Effector memory CD4-positive, alpha-beta T cell (primary cell): ENCODE measurements around the gene GPC6.

Experiments used
- DNase-seq, 3 donors: peaks; one replicate each; pipeline ENCODE4 v3.0.0-alpha.2; 2020
- H3K27ac ChIP-seq: 2 replicates; pipeline ENCODE4 v1.7.0; 2013; ENCODE audit warnings: mild to moderate bottlenecking, low read length, moderate library complexity; ENCODE audit not compliant: insufficient read depth, poor library complexity, severe bottlenecking
- H3K27me3 ChIP-seq: replicated peaks from 2 replicates; pipeline ENCODE4 v1.7.0; 2013; ENCODE audit warnings: mild to moderate bottlenecking, low read length; ENCODE audit not compliant: insufficient read depth, control insufficient read depth, poor library complexity, severe bottlenecking
- H3K36me3 ChIP-seq: 2 replicates; pipeline ENCODE4 v1.7.0; 2013; ENCODE audit warnings: mild to moderate bottlenecking, low read length, moderate library complexity; ENCODE audit not compliant: control insufficient read depth, insufficient read depth
- H3K4me1 ChIP-seq: 2 replicates; pipeline ENCODE4 v1.7.0; 2013; ENCODE audit warnings: low read length, mild to moderate bottlenecking; ENCODE audit not compliant: control insufficient read depth, insufficient read depth, poor library complexity, severe bottlenecking
- H3K4me3 ChIP-seq: 2 replicates; pipeline ENCODE4 v1.7.0; 2013; ENCODE audit warnings: low read length, low read depth, mild to moderate bottlenecking; ENCODE audit not compliant: insufficient read depth, poor library complexity, severe bottlenecking
- H3K9me3 ChIP-seq: 2 replicates; pipeline ENCODE4 v1.7.0; 2013; ENCODE audit warnings: mild to moderate bottlenecking, low read length, moderate library complexity; ENCODE audit not compliant: control insufficient read depth

The GPC6 gene

DNA sequence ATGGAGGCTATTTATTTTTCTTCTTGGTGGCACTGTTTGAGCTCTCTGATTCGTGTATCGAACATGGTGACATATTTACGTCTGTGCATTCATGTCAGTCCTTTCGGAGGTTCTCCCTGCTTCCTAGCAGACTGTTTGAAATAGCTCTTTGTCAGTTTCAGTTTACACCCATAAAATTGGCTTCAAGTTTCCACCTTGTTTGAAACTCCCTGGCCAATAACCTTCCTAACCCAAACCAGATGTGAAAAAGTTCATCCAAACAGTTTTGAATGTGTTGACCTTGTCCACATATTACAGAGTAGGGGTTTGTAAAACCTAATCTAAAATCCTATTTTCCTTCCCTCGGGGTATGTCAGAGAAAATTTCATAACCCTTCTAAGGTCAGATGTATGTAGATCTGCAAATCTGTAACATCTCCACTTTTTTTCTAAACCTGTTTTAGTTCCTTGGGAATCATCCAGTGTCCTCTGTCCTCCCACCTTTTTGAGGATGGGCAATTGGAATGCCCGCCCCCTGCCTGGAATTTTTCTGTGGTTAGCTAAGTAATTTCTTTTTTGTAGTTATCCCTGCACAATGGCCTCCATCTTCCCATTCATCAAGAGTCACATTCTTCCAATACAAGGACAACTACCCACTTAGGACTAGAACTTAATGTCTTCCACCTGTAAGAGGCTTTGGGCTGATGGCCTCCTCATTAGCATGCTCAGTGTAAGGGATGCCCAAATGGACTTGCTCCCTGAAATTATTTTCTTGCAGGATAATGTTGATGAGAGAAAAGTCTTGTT, 499.8 kb downstream of the GPC6 start:
- H3K9me3 ChIP-seq: no peaks in the 10 kb centered on the region
- H3K4me3 ChIP-seq: no peak overlapping the region
- H3K27ac ChIP-seq: no peak overlapping the region
- no peaks in the 10 kb centered on the region for H3K27me3 ChIP-seq
- DNase-seq: no peak
- H3K4me1 ChIP-seq: no peaks in the 10 kb centered on the region
- no peaks in the 10 kb centered on the region for H3K36me3 ChIP-seq

DNA sequence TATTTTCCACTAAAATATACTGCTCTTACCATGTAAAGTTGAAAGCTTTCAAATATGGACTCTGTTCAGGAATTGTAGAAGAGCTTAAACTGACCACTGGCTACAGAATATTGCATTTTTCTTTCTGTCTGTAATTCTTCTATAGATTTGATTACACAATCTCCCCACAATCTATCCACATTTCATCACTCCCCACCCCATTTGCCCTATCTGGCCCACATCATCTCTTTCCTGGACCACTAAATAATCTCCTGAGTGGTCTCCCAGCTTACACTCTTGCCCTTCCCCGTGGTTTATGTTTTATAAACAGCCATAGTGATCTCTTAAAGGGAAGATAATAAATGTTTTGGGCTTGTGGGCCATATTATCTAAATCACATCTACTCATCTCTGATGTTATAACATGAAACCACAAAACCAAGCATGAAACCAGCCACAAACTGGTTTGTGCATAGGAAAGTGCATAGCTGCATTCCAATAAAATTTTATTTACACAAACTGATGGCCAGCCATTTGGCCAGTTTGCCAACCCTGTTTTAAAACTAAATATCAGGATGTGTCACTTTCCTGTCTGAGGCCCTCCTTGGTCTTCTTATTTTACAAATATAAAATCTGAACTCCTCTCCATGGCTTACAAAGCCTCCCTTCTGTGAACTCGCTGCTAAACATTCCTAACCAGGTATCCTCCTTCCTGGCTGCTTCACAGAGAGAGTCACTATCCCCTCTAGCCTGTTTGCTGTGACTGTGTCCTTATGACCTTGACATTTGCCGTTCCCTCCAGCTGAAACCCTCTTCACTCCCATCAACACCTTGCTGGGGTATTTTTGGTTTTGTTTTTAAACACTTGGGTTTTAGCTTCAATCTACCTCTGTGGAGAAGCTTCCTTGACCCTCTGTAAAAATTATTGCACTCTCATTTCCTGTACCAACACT, 500.9 kb downstream of the GPC6 start:
- no peaks in the 10 kb centered on the region for H3K4me1 ChIP-seq
- H3K27ac ChIP-seq: no peak overlapping the region
- no peaks in the 10 kb centered on the region for H3K36me3 ChIP-seq
- no peaks in the 10 kb centered on the region for H3K27me3 ChIP-seq
- no peaks in the 10 kb centered on the region for H3K9me3 ChIP-seq
- H3K4me3 ChIP-seq: no peak overlapping the region
- DNase-seq: no peak

DNA sequence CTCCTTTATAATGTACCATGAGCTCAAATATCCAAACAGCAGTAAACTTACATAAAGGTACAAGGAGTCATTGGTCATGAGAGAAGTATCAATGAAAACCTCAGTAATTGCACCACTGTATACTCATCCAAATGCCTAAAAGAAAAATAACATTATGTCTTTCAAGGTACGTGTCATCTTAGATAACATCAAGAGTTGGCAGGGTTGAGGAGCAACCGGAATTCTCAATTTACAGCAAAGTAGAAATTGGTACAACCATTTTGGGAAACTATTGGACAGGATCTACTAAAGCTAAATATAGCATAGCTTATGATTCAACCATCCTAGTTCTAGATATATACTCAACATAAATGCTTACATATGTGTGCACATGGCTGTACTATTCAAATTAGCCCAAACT, 502.8 kb downstream of the GPC6 start:
- Histone ChIP-seq H3K27ac (no peak overlapping the region), H3K9me3 (no peaks in the 10 kb centered on the region), H3K4me1 (no peaks in the 10 kb centered on the region), H3K36me3 (no peaks in the 10 kb centered on the region), H3K27me3 (no peaks in the 10 kb centered on the region), H3K4me3 (no peak overlapping the region)
- DNase-seq: no peak

DNA sequence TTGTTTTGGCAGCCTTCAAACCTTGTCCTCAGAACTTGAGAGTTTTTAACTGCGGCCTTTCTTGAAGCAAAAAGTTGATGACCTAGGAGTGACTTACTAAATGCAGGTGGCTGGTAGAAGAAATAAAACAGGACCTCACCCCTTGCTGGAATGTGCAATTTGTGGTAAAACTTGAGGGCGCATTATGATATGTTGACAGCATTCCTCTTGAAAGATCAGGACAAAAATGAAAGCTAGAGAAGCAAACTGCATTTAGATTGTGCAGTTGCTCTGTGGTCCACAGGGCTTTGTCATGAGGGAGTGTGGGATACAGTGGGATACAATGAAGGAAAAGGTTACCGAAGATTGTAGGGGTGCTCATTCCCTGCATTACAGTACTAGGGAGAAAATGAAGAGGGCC, 504.2 kb downstream of the GPC6 start:
- H3K27me3 ChIP-seq: no peaks in the 10 kb centered on the region
- no peak overlapping the region for H3K4me3 ChIP-seq
- DNase-seq: no peak
- H3K4me1 ChIP-seq: no peaks in the 10 kb centered on the region
- no peak overlapping the region for H3K27ac ChIP-seq
- no peaks in the 10 kb centered on the region for H3K9me3 ChIP-seq
- no peaks in the 10 kb centered on the region for H3K36me3 ChIP-seq

DNA sequence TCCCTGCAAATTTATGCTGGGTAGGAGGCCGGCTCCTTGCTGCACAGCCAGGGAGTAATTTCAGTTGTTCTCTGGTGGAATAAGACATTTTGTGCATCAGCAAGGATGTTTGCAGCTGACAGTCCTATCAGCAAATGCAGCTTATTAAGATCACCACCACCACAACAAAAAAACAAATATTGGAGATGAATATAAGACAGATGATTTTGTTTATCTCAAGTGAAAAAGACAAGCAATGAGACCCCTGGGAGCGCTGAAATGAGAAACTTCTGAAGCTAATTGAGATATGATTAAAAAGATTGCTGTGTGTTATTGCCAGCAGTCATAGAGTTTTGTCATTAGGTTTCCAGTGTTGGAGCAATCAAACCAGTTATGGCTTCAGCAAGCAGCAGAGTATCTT, 505.6 kb downstream of the GPC6 start:
- H3K4me1 ChIP-seq: no peaks in the 10 kb centered on the region
- no peaks in the 10 kb centered on the region for H3K27me3 ChIP-seq
- H3K36me3 ChIP-seq: no peaks in the 10 kb centered on the region
- H3K9me3 ChIP-seq: no peaks in the 10 kb centered on the region
- no peak overlapping the region for H3K27ac ChIP-seq
- H3K4me3 ChIP-seq: no peak overlapping the region
- DNase-seq: no peak

DNA sequence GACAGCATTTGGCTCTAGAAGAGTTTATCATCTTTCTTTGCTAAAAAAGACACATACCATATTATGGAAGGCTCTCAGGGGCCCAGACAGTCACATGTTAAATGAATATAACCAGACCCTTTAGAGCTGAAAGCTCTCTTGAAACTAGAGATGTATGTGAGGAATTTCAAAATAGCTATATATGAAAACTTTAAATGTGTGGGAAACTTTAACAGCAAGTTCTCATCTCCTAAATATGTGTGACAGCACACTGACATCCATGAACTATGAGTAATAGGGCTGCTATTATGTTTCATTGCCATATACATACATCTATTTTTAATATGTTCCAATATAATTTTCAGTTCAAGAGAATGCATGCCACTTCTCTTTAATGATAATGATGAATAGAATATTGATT, 509.5 kb downstream of the GPC6 start:
- no peaks in the 10 kb centered on the region for H3K27me3 ChIP-seq
- DNase-seq: no peak

DNA sequence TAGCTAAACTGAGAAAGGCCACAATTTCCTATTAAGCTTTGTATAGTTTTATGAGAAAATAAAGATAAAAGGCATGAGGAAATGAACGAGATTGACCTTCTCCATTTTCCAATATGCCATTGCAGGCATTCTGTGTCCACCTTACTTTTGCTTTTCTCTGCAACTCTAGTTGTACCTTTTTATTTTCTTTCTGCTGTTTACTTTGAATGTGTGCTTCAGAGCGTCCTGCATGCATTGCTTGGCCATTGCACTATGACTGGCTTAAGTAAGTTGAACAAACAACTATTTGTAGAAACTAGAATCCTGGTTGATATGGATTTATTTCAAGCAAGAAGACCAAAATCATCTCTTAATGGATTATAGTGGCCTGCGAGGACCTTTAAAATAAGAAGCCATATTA, 510.3 kb downstream of the GPC6 start:
- Histone ChIP-seq H3K27me3 (no peaks in the 10 kb centered on the region), H3K36me3 (no peaks in the 10 kb centered on the region), H3K4me1 (no peaks in the 10 kb centered on the region), H3K27ac (no peak overlapping the region), H3K4me3 (no peak overlapping the region), H3K9me3 (no peaks in the 10 kb centered on the region)
- no peak for DNase-seq

More for the DNA sequence above, 509.5 kb downstream of the GPC6 start:
- Histone ChIP-seq H3K27ac (no peak overlapping the region), H3K9me3 (no peaks in the 10 kb centered on the region), H3K4me3 (no peak overlapping the region), H3K4me1 (no peaks in the 10 kb centered on the region), H3K36me3 (no peaks in the 10 kb centered on the region)

DNA sequence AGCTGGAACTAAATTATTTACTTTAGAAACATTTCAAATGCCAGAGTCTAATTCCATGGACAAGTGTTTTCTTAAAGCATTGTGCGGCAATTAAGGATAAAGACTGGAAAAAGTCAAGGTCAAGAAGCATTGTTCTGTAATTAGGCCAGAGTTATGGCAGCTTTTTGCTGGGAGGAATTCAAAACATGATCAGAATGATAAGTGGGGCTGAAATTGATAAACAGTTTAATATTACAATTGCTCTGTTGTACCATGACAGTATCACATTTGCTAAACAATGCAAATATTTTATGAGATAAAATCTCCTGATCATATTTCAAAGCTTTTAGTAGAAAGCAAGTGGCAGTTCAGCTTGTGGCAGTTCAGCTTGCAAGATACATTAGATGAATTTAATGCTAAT, 513.7 kb downstream of the GPC6 start:
- H3K27ac ChIP-seq: no peak overlapping the region
- H3K9me3 ChIP-seq: no peaks in the 10 kb centered on the region
- H3K36me3 ChIP-seq: no peaks in the 10 kb centered on the region
- no peaks in the 10 kb centered on the region for H3K4me1 ChIP-seq
- no peaks in the 10 kb centered on the region for H3K27me3 ChIP-seq
- DNase-seq: no peak
- H3K4me3 ChIP-seq: no peak overlapping the region

DNA sequence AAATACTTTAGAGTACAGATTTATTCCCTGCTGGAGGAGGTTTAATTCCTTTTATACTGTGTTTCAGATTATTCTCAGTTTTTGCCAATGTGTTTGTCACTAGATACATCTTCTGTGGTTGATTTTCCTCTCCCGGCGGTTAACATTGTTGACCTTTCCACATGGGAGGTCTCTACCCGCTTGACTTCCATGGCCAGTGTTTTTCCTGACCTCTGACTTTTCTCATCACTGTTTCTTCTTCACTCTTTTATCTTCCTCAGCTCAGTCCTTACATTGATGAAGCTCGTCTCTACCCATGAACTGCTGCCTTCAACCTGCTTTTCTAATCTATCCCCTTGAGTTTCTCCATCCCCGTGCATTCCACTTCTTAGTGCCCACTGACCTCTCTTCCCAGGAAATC, 517.4 kb downstream of the GPC6 start:
- DNase-seq: no peak
- no peak overlapping the region for H3K27ac ChIP-seq
- no peaks in the 10 kb centered on the region for H3K27me3 ChIP-seq
- no peaks in the 10 kb centered on the region for H3K36me3 ChIP-seq
- H3K9me3 ChIP-seq: no peaks in the 10 kb centered on the region
- no peak overlapping the region for H3K4me3 ChIP-seq
- H3K4me1 ChIP-seq: no peaks in the 10 kb centered on the region

DNA sequence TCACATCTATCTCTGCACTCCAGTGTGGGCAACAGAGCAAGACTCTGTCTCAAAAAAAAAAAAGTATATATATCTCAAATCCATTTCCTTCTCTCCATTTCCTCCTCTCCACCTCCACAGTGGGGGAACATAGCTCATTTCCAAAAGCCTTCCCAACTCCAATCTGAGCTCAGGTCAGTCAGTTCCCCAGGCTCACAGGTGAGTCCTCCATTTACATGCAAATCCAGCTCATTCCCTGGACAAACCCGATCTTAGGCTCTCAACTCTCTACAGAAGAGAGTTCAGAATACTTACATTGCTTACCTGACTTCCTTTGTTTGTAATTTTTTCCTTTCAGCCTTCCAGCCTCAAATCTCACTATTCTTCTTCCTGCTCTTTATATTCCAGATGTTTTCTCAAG, 518.3 kb downstream of the GPC6 start:
- H3K9me3 ChIP-seq: no peaks in the 10 kb centered on the region
- no peak for DNase-seq

More for the DNA sequence above, 518.3 kb downstream of the GPC6 start:
- Histone ChIP-seq H3K4me1 (no peaks in the 10 kb centered on the region), H3K27ac (no peak overlapping the region), H3K27me3 (no peaks in the 10 kb centered on the region), H3K36me3 (no peaks in the 10 kb centered on the region), H3K4me3 (no peak overlapping the region)
